Gastrocnemius medialis (tissue), 4 donors: ENCODE results near the gene CASK.

Source experiments
- POLR2A ChIP-seq, 2 donors: fragments of 450-650 bp; IDR thresholded peaks; one replicate each; pipeline ENCODE4 v1.6.1; 2017; ENCODE audit warnings: antibody characterized with exemption in 2 of 2, mild to moderate bottlenecking in 2 of 2, moderate library complexity in 2 of 2
- TF ChIP-seq, protein P1 (sequence below), 5 experiments: fragments of 450-650 bp in 3 of 5; fragments of 200-600 bp in 2 of 5; sonication (generic) in 2 of 5; IDR thresholded peaks in 4 of 5; conservative IDR thresholded peaks in 1 of 5; 1 replicate in 4 of 5; 2 replicates in 1 of 5; pipeline ENCODE4 v1.5.1; 2016 to 2019; ENCODE audit warnings: antibody characterized with exemption in 5 of 5, mild to moderate bottlenecking in 3 of 5, moderate library complexity in 3 of 5

DNA sequence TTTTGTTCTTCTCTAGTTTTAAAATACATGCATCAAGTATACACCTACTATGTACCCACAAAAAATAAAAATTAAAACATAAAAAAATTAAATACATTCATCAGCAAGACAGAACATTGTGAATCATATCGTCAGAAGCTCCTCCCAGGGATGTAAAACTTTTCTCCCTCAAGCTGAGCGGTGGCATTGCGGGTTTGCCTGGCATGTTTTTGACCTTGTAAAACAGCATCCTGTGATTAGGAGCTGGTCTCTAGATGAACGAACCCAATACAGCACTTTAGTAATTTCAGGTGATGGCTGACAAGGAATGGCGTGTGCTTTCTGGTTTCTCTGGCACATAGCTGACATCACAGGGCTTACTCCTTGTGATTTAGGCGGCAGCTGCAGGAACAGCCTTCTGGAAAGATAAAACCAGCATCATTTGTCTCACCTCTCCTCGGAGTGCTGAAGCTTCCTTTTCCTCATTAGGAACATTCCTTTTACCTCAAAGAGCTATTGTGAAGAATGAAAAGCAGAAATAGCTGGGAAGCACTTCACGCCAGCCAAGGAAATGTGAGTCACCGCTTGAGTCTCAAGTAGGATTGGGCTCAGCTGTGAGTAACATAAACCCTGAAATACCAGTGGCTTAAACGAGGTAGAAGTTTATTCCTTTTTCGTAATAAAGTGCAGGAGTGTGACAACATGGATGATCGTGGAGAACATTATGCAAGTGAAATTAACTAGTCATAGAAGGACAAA lies 431.9 kb downstream of the CASK start:
- TF ChIP-seq, protein P1, sequence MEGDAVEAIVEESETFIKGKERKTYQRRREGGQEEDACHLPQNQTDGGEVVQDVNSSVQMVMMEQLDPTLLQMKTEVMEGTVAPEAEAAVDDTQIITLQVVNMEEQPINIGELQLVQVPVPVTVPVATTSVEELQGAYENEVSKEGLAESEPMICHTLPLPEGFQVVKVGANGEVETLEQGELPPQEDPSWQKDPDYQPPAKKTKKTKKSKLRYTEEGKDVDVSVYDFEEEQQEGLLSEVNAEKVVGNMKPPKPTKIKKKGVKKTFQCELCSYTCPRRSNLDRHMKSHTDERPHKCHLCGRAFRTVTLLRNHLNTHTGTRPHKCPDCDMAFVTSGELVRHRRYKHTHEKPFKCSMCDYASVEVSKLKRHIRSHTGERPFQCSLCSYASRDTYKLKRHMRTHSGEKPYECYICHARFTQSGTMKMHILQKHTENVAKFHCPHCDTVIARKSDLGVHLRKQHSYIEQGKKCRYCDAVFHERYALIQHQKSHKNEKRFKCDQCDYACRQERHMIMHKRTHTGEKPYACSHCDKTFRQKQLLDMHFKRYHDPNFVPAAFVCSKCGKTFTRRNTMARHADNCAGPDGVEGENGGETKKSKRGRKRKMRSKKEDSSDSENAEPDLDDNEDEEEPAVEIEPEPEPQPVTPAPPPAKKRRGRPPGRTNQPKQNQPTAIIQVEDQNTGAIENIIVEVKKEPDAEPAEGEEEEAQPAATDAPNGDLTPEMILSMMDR (IDR thresholded peaks at IDR 0.05 in 4 of 5, conservative IDR thresholded peaks at IDR 0.05 in 1 of 5): no peak
- TF ChIP-seq POLR2A (IDR thresholded peaks at IDR 0.05): no peak
